WTC11 (cell line): ENCODE results near the gene VWA3B. TPM values are rescaled to one million over a fixed set of nuclear protein-coding genes. Genes with fewer than 3 reads are reported as not detected.

Experiments
- ATAC-seq: fragments of 200-7000 bp; cut with Tn5 transposase; 2 replicates; pipeline ENCODE4 v1.10.0; 2021; ENCODE audit warnings: mild to moderate bottlenecking, moderate library complexity
- CTCF ChIA-PET: fragments of 300-600 bp; sonication (Branson Sonifier 250); formaldehyde crosslinking; loops from one replicate; lab custom pipeline; 2021; ENCODE audit warnings: antibody characterized with exemption; lab: Charles Lee
- POLR2A ChIA-PET: fragments of 350-600 bp; sonication (Branson Sonifier 250); formaldehyde crosslinking; loops from one replicate; lab custom pipeline; 2021; ENCODE audit warnings: antibody characterized with exemption; lab: Charles Lee
- DNase-seq: peaks from one replicate; pipeline ENCODE4 v3.0.0; 2021; ENCODE audit warnings: low spot score
- H3K27ac Mint-ChIP-seq: 2 replicates; pipeline ENCODE4 v1.8.0; 2021; ENCODE audit warnings: mixed read lengths
- H3K27me3 Mint-ChIP-seq: 2 replicates; pipeline ENCODE4 v1.8.0; 2021; ENCODE audit warnings: low read depth, mild to moderate bottlenecking, moderate library complexity, mixed read lengths
- H3K36me3 Mint-ChIP-seq: 2 replicates; pipeline ENCODE4 v1.8.0; 2021; ENCODE audit warnings: mixed read lengths
- H3K4me1 Mint-ChIP-seq: 2 replicates; pipeline ENCODE4 v1.8.0; 2022; ENCODE audit warnings: mixed read lengths
- H3K4me3 Mint-ChIP-seq: 2 replicates; pipeline ENCODE4 v1.8.0; 2021; ENCODE audit warnings: mild to moderate bottlenecking, moderate library complexity, mixed read lengths
- H3K9me3 Mint-ChIP-seq: 2 replicates; pipeline ENCODE4 v1.8.0; 2021; ENCODE audit warnings: mixed read lengths
- ARID4B ChIP-seq: sonication (generic); formaldehyde crosslinking; IDR thresholded peaks from 2 replicates; pipeline ENCODE4 v1.8.0; 2023; ENCODE audit warnings: missing genetic modification reagents, mild to moderate bottlenecking, borderline replicate concordance
- ATF2 ChIP-seq: sonication (generic); formaldehyde crosslinking; IDR thresholded peaks from 2 replicates; pipeline ENCODE4 v1.8.1; 2022; ENCODE audit warnings: low read depth, missing genetic modification reagents, borderline replicate concordance
- FOXP1 ChIP-seq: sonication (generic); formaldehyde crosslinking; IDR thresholded peaks from 2 replicates; pipeline ENCODE4 v1.8.0; 2022; ENCODE audit warnings: missing genetic modification reagents, mild to moderate bottlenecking, moderate library complexity, borderline replicate concordance
- FOXP4 ChIP-seq: sonication (generic); formaldehyde crosslinking; IDR thresholded peaks from 2 replicates; pipeline ENCODE4 v1.8.0; 2022; ENCODE audit warnings: mild to moderate bottlenecking, missing genetic modification reagents
- GABPB1 ChIP-seq: sonication (generic); formaldehyde crosslinking; IDR thresholded peaks from 2 replicates; pipeline ENCODE4 v1.8.1; 2023; ENCODE audit warnings: mild to moderate bottlenecking, missing genetic modification reagents
- GRHL2 ChIP-seq: fragments of 250-450 bp; sonication (Bioruptor Pico); IDR thresholded peaks from 2 replicates; pipeline ENCODE4 v1.8.0; 2022; ENCODE audit warnings: mild to moderate bottlenecking, moderate library complexity; ENCODE audit not compliant: insufficient replicate concordance, severe bottlenecking
- IRF2 ChIP-seq: sonication (generic); formaldehyde crosslinking; IDR thresholded peaks from 2 replicates; pipeline ENCODE4 v1.8.0; 2022; ENCODE audit warnings: low read depth, missing genetic modification reagents, borderline replicate concordance
- KAT7 ChIP-seq: sonication (generic); formaldehyde crosslinking; IDR thresholded peaks from 2 replicates; pipeline ENCODE4 v1.8.1; 2023; ENCODE audit warnings: missing genetic modification reagents, mild to moderate bottlenecking, borderline replicate concordance
- MAX ChIP-seq: sonication (generic); formaldehyde crosslinking; IDR thresholded peaks from 2 replicates; pipeline ENCODE4 v1.8.0; 2022; ENCODE audit warnings: mild to moderate bottlenecking, missing genetic modification reagents
- MYBL2 ChIP-seq: sonication (generic); formaldehyde crosslinking; IDR thresholded peaks from 2 replicates; pipeline ENCODE4 v1.8.1; 2023; ENCODE audit warnings: mild to moderate bottlenecking, moderate library complexity, missing genetic modification reagents
- NR3C1 ChIP-seq: sonication (generic); formaldehyde crosslinking; conservative IDR thresholded peaks from 2 replicates; pipeline ENCODE4 v1.8.1; 2023; ENCODE audit warnings: low read depth, mild to moderate bottlenecking, missing genetic modification reagents
- PRRX2 ChIP-seq: fragments of 250-450 bp; sonication (Bioruptor Pico); IDR thresholded peaks from 2 replicates; pipeline ENCODE4 v1.8.0; 2021; ENCODE audit warnings: mild to moderate bottlenecking
- SP1 ChIP-seq: sonication (generic); formaldehyde crosslinking; conservative IDR thresholded peaks from 2 replicates; pipeline ENCODE4 v1.8.1; 2022; ENCODE audit warnings: missing genetic modification reagents
- ZBTB43 ChIP-seq: sonication (generic); formaldehyde crosslinking; IDR thresholded peaks from 2 replicates; pipeline ENCODE4 v1.8.1; 2023; ENCODE audit warnings: mild to moderate bottlenecking, missing genetic modification reagents
- ZNF317 ChIP-seq: sonication (generic); formaldehyde crosslinking; IDR thresholded peaks from 2 replicates; pipeline ENCODE4 v1.8.1; 2023; ENCODE audit warnings: low read depth, mild to moderate bottlenecking, moderate library complexity, missing genetic modification reagents, borderline replicate concordance
- ZNF396 ChIP-seq: fragments of 250-450 bp; sonication (Bioruptor Pico); IDR thresholded peaks from 2 replicates; pipeline ENCODE4 v1.8.0; 2021; ENCODE audit warnings: mild to moderate bottlenecking, moderate library complexity, borderline replicate concordance
- ZNF416 ChIP-seq: fragments of 250-450 bp; sonication (Bioruptor Pico); IDR thresholded peaks from 2 replicates; pipeline ENCODE4 v1.9.0; 2021; ENCODE audit warnings: mild to moderate bottlenecking, inconsistent platforms
- ZNF425 ChIP-seq: fragments of 250-450 bp; sonication (Bioruptor Pico); conservative IDR thresholded peaks from 2 replicates; pipeline ENCODE4 v1.9.0; 2021; ENCODE audit warnings: mild to moderate bottlenecking
- total RNA-seq: library from RNA; stranded (reverse); gene quantifications from 3 replicates; pipeline ENCODE4 v1.2.3, GENCODE V29; 2021

The VWA3B gene
- total RNA-seq, 1 experiment from 2014 or later, result not detected

- TF ChIP-seq ZNF425 (CRISPR knock-in tag) (no peak), IRF2 (no peak), ARID4B (CRISPR knock-in tag) (peak; percentile 92; the same call in 1 of the 2 replicates), GABPB1 (CRISPR knock-in tag) (no peak), GRHL2 (CRISPR knock-in tag) (no peak), ZNF317 (CRISPR knock-in tag) (no peak), FOXP4 (peak; percentile 80), NR3C1 (no peak), ZNF396 (CRISPR knock-in tag) (no peak), ZNF416 (CRISPR knock-in tag) (0 out of 2 replicates have a peak, but pooled peaks have one; percentile 37), PRRX2 (CRISPR knock-in tag) (no peak), SP1 (no peak)
- TF ChIP-seq, all 79 proteins: peak for 19
These were observed 259.6 kb downstream of the VWA3B start, which contains the start of gene CNGA3 (continued) for GRCh38 chr2:98346311-98347236.

- POLR2A ChIA-PET, result interaction anchor here (1.4 kb wide), 1 partner anchor 13 kb away, joined by 4 read pairs; no protein-coding TSS in a partner anchor
- Mint-ChIP-seq H3K36me3 (peaks cover 11% of the 10 kb centered on the region), H3K4me3 (peak overlapping the region; percentile 72), H3K9me3 (peaks cover 18% of the 10 kb centered on the region)
- ATAC-seq (peak; percentile 30), DNase-seq (peak; percentile 35)
- 0 out of 2 replicates have a peak, but pooled peaks have one; percentile 31 for TF ChIP-seq ZBTB43 (CRISPR knock-in tag)
- TF ChIP-seq ZNF416 (CRISPR knock-in tag), result no peak
- 0 out of 2 replicates have a peak, but pooled peaks have one; percentile 35 for TF ChIP-seq FOXP1
- 0 out of 2 replicates have a peak, but pooled peaks have one; percentile 8 for TF ChIP-seq MAX (CRISPR knock-in tag)
- 0 out of 2 replicates have a peak, but pooled peaks have one; percentile 37 for TF ChIP-seq MYBL2
- TF ChIP-seq KAT7 (CRISPR knock-in tag), result no peak
- TF ChIP-seq ATF2, result no peak
- TF ChIP-seq, all 79 proteins: peak for 4
- CTCF ChIA-PET, result interaction anchor here (1.0 kb wide), 1 partner anchor 38 kb away, joined by 3 read pairs; no protein-coding TSS in a partner anchor
- Mint-ChIP-seq H3K27ac (no peak overlapping the region), H3K27me3 (peaks cover 92% of the 10 kb centered on the region), H3K4me1 (peaks cover 21% of the 10 kb centered on the region)
These were observed 260.5 kb downstream of the VWA3B start for GRCh38 chr2:98347298-98348065.
